ENCODE measurements around the gene NOL3.

GRCh38 chr16:67158637-67159600 is 11.4 kb upstream of the NOL3 start:
- no peak for TF ChIP-seq NFYB (CRISPR knock-in tag; IDR thresholded peaks at IDR 0.05)
- TF ChIP-seq TAF1 (CRISPR knock-in tag; IDR thresholded peaks at IDR 0.05): no peak
- TF ChIP-seq SUZ12 (IDR thresholded peaks at IDR 0.05; ENCODE audit: low read depth, low read length): no peak
- no peak for TF ChIP-seq ATRX (CRISPR knock-in tag; IDR thresholded peaks at IDR 0.05; ENCODE audit: borderline replicate concordance)
- TF ChIP-seq, protein P1, sequence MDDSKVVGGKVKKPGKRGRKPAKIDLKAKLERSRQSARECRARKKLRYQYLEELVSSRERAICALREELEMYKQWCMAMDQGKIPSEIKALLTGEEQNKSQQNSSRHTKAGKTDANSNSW (CRISPR knock-in tag; IDR thresholded peaks at IDR 0.05; ENCODE audit: borderline replicate concordance): no peak
- no peak for TF ChIP-seq POLR2AphosphoS5 (IDR thresholded peaks at IDR 0.05; ENCODE audit: low read depth, low read length)
- TF ChIP-seq EP300 (IDR thresholded peaks at IDR 0.05; ENCODE audit: low read depth in 2 of 2, low read length in 2 of 2): no peak
- TF ChIP-seq EP300 (CRISPR knock-in tag; IDR thresholded peaks at IDR 0.05; ENCODE audit: borderline replicate concordance): no peak
- no peak for TF ChIP-seq AGO1 (IDR thresholded peaks at IDR 0.05; ENCODE audit: low read depth, low read length, poor library complexity, severe bottlenecking)
- no peak for TF ChIP-seq CEBPB (IDR thresholded peaks at IDR 0.05; ENCODE audit: borderline replicate concordance, low read depth, low read length)
- TF ChIP-seq GATAD2A (CRISPR knock-in tag; IDR thresholded peaks at IDR 0.05): no peak
- TF ChIP-seq, protein P2, sequence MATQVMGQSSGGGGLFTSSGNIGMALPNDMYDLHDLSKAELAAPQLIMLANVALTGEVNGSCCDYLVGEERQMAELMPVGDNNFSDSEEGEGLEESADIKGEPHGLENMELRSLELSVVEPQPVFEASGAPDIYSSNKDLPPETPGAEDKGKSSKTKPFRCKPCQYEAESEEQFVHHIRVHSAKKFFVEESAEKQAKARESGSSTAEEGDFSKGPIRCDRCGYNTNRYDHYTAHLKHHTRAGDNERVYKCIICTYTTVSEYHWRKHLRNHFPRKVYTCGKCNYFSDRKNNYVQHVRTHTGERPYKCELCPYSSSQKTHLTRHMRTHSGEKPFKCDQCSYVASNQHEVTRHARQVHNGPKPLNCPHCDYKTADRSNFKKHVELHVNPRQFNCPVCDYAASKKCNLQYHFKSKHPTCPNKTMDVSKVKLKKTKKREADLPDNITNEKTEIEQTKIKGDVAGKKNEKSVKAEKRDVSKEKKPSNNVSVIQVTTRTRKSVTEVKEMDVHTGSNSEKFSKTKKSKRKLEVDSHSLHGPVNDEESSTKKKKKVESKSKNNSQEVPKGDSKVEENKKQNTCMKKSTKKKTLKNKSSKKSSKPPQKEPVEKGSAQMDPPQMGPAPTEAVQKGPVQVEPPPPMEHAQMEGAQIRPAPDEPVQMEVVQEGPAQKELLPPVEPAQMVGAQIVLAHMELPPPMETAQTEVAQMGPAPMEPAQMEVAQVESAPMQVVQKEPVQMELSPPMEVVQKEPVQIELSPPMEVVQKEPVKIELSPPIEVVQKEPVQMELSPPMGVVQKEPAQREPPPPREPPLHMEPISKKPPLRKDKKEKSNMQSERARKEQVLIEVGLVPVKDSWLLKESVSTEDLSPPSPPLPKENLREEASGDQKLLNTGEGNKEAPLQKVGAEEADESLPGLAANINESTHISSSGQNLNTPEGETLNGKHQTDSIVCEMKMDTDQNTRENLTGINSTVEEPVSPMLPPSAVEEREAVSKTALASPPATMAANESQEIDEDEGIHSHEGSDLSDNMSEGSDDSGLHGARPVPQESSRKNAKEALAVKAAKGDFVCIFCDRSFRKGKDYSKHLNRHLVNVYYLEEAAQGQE (IDR thresholded peaks at IDR 0.05; ENCODE audit: borderline replicate concordance in 1 of 2, low read depth in 1 of 2, low read length in 2 of 2): no peak
